K562 (cell line): ENCODE data around the gene CEP350.

ENCODE experiments used
- ATF6 ChIP-seq: sonication (generic); formaldehyde crosslinking; IDR thresholded peaks from 2 replicates; pipeline ENCODE4 v1.4.0; 2020; ENCODE audit warnings: mild to moderate bottlenecking, missing genetic modification reagents
- CTCF ChIP-seq, 3 experiments: IDR thresholded peaks in 2 of 3; conservative IDR thresholded peaks in 1 of 3; 2 replicates each; pipeline ENCODE4 v1.5.1; 2011 to 2012; ENCODE audit warnings: low read length in 3 of 3, mild to moderate bottlenecking in 3 of 3, control low read depth in 2 of 3, improper control_type of control experiment in 1 of 3, inconsistent platforms in 1 of 3, low read depth in 1 of 3, mixed read lengths in 1 of 3, moderate library complexity in 1 of 3; ENCODE audit not compliant: insufficient read depth in 2 of 3
- E2F5 ChIP-seq: sonication (generic); formaldehyde crosslinking; IDR thresholded peaks from 2 replicates; pipeline ENCODE4 v1.8.0; 2022; ENCODE audit warnings: mild to moderate bottlenecking, missing genetic modification reagents
- MEIS2 ChIP-seq: fragments of 450-650 bp; IDR thresholded peaks from 2 replicates; pipeline ENCODE4 v1.6.1; 2014; ENCODE audit warnings: mild to moderate bottlenecking; ENCODE audit not compliant: partially characterized antibody
- NR3C1 ChIP-seq: sonication (generic); formaldehyde crosslinking; IDR thresholded peaks from 2 replicates; pipeline ENCODE4 v1.8.1; 2022; ENCODE audit warnings: missing genetic modification reagents
- TAF1 ChIP-seq: IDR thresholded peaks from 2 replicates; pipeline ENCODE4 v1.6.1; 2011; ENCODE audit warnings: mild to moderate bottlenecking, low read length, moderate library complexity; ENCODE audit not compliant: insufficient read depth, control insufficient read depth, severe bottlenecking; ENCODE audit errors: extremely low read depth
- ZZZ3 ChIP-seq: fragments of 450-650 bp; IDR thresholded peaks from 2 replicates; pipeline ENCODE4 v1.6.1; 2016; ENCODE audit warnings: antibody characterized with exemption, mild to moderate bottlenecking, moderate library complexity

- TF ChIP-seq CTCF (IDR thresholded peaks at IDR 0.05 in 2 of 3, conservative IDR thresholded peaks at IDR 0.05 in 1 of 3; ENCODE audit: insufficient read depth in 2 of 3, low read depth in 1 of 3, low read length in 3 of 3): no peak
- no peak for TF ChIP-seq ZZZ3
- TF ChIP-seq NR3C1: no peak
- no peak for TF ChIP-seq MEIS2
- no peak for TF ChIP-seq ATF6 (CRISPR knock-in tag)
- TF ChIP-seq E2F5: no peak
- no peak for TF ChIP-seq TAF1
Measured at GRCh38 chr1:180141381-180141934, 186.8 kb downstream of the CEP350 start.
